Gastroesophageal sphincter (tissue), 4 donors: ENCODE measurements around the gene ZNF579. TPM values are rescaled to one million over a fixed set of nuclear protein-coding genes. Genes with fewer than 3 reads are reported as not detected.
A peak's percentile ranks its signal among the peaks of the same experiment; 100 is the strongest.

Experiments used
- ATAC-seq: fragments of 150-250 bp; one replicate; pipeline ENCODE4 v1.9.1; 2016; ENCODE audit warnings: mild to moderate bottlenecking, moderate library complexity
- H3K27ac ChIP-seq, 4 donors: fragments of 200-600 bp; sonication (generic) in 3 of 4; 1 replicate in 3 of 4; 2 replicates in 1 of 4; pipeline ENCODE4 v1.5.1; 2016 to 2019
- H3K27me3 ChIP-seq: fragments of 200-600 bp; sonication (generic); one replicate; pipeline ENCODE4 v1.5.1; 2019
- H3K36me3 ChIP-seq, 2 donors: fragments of 200-600 bp; sonication (generic); one replicate each; pipeline ENCODE4 v1.5.1; 2019; ENCODE audit warnings: control low read depth in 1 of 2
- H3K4me1 ChIP-seq, 3 donors: fragments of 200-600 bp; sonication (generic); 1 replicate in 2 of 3; 2 replicates in 1 of 3; pipeline ENCODE4 v1.5.1; 2016 to 2019; ENCODE audit warnings: control low read depth in 2 of 3
- H3K4me3 ChIP-seq, 2 donors: fragments of 200-600 bp; sonication (generic); one replicate each; pipeline ENCODE4 v1.5.1; 2019; ENCODE audit warnings: mild to moderate bottlenecking in 1 of 2, moderate library complexity in 1 of 2
- H3K9me3 ChIP-seq, 3 donors: fragments of 200-600 bp; sonication (generic); one replicate each; pipeline ENCODE4 v1.5.1; 2017 to 2019; ENCODE audit warnings: control low read depth in 2 of 3
- EP300 ChIP-seq: sonication (generic); formaldehyde crosslinking; IDR thresholded peaks from one replicate; pipeline ENCODE4 v1.6.1; 2017; ENCODE audit warnings: antibody characterized with exemption, mild to moderate bottlenecking
- POLR2A ChIP-seq, 2 donors: fragments of 450-650 bp; IDR thresholded peaks; one replicate each; pipeline ENCODE4 v1.6.1; 2017; ENCODE audit warnings: antibody characterized with exemption in 2 of 2, mild to moderate bottlenecking in 2 of 2, moderate library complexity in 1 of 2
- POLR2AphosphoS5 ChIP-seq: sonication (generic); formaldehyde crosslinking; IDR thresholded peaks from one replicate; pipeline ENCODE4 v1.6.1; 2017; ENCODE audit warnings: antibody characterized with exemption
- WGBS, 2 donors: methylation state at CpG; one replicate each; pipeline ENCODE4 v1.1.5; 2018; ENCODE audit warnings: low coverage in 1 of 2; 5-methylcytosine and 5-hydroxymethylcytosine counted together
- total RNA-seq, 4 donors: library from RNA; depleted of rRNA; stranded (reverse); fragments of >200 nt; gene quantifications; one replicate each; pipeline ENCODE4 v1.1.0, GENCODE V29; 2016
- TF ChIP-seq, protein P1 (sequence below), 4 experiments: fragments of 200-600 bp in 2 of 4; fragments of 450-650 bp in 2 of 4; sonication (generic) in 1 of 4; IDR thresholded peaks; one replicate each; pipeline ENCODE4 v1.5.1; 2017 to 2019; ENCODE audit warnings: antibody characterized with exemption in 4 of 4, mild to moderate bottlenecking in 2 of 4, moderate library complexity in 2 of 4

Gene ZNF579
- total RNA-seq, 4 donors from 2014 or later = 2.8 to 6.9 (median 3.9) TPM

DNA sequence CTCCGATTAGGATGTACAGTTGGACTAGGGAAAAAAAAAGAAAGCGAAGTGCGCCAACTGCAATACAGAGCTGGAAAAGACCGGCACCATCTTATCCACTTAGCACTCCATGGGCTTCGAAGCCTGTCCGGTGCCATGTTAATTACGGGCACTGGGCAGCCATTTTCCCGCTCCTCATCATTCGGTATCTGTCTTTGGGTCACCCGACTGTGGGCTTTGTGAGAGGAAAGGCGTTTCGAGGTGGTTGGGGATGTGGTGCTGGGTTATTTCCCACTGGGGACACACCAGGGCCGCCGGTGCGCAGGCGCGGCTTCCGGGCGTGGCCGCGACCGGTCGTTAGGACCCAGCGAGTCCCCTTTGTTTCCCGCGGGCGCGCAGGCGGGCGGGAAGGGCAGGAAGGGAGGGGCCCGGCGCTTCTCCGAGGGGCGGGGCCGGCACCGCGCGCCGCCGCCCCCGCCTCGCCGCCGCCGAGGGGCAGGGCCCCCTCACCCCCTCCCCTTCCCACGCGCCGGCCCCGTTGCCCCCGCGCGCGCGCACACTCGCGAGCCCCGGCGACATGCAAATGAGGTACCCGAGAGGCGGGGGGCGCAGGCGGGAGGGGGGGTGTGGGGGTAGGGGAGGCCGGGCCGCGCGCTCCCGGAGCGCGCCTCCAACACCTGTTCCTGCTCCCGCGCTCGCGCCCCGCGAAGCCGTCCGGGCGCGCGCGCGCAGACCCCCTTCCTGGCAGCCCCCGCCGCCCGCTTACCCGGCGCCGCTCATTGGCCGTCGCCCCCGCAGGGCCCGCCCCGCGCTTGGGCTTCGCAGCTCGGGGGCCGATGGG is 19.4 kb upstream of the ZNF579 start, which contains the start of gene ZNF524:
TSS of gene ZNF524 (plus strand) at position 447 of the 820 bp plus-strand sequence. CDS start 1,825 bp downstream, outside the sequence.
- Histone ChIP-seq H3K4me1 (peaks cover 0 to 35% (median 12%) of the 10 kb centered on the region in 3 donors), H3K4me3 (peak within 1 kb of the TSS; percentile 49 to 70), H3K36me3 (peaks cover 0 to 37% of the 10 kb centered on the region in 2 donors), H3K27ac (peak within 1 kb of the TSS; percentile 93 to 99 (median 96)), H3K27me3 (no peaks in the 10 kb centered on the region), H3K9me3 (no peaks in the 10 kb centered on the region)
- peak; percentile 78 for ATAC-seq
- no peak for TF ChIP-seq EP300
- no peak for TF ChIP-seq POLR2A (IDR thresholded peaks at IDR 0.05)
- TF ChIP-seq, protein P1, sequence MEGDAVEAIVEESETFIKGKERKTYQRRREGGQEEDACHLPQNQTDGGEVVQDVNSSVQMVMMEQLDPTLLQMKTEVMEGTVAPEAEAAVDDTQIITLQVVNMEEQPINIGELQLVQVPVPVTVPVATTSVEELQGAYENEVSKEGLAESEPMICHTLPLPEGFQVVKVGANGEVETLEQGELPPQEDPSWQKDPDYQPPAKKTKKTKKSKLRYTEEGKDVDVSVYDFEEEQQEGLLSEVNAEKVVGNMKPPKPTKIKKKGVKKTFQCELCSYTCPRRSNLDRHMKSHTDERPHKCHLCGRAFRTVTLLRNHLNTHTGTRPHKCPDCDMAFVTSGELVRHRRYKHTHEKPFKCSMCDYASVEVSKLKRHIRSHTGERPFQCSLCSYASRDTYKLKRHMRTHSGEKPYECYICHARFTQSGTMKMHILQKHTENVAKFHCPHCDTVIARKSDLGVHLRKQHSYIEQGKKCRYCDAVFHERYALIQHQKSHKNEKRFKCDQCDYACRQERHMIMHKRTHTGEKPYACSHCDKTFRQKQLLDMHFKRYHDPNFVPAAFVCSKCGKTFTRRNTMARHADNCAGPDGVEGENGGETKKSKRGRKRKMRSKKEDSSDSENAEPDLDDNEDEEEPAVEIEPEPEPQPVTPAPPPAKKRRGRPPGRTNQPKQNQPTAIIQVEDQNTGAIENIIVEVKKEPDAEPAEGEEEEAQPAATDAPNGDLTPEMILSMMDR (IDR thresholded peaks at IDR 0.05) = peak in 1 of 4 experiments; percentile 10
- peak; percentile 34 for TF ChIP-seq POLR2AphosphoS5
- WGBS, 2 donors = 0 to 1% methylated on average over 3 to 11 of the region's 97 CpGs

DNA sequence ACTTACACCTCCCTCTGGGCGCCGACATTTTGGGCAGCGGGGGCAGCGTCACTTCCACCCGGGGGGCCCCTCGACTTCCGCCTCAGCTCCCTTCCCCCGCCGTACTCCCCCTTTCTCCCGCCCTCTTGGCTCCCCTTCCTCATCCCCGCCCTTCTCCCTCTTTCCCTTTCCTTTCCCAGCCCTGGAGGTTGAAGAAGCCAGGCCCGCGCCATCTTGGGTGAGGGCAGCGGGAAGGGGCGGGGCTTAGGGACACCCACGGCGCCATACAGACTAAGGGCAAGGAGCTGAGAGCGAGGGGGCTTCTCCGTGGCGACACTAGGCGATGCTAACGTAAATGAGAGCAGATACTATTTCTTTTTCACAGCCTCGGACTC is 18.8 kb upstream of the ZNF579 start, which contains the start of gene FIZ1:
TSS of gene FIZ1 (minus strand) at position 50 of the 374 bp plus-strand sequence. CDS start 1,652 bp downstream, outside the sequence.
- Histone ChIP-seq H3K4me1 (peaks cover 0 to 29% (median 7%) of the 10 kb centered on the region in 3 donors), H3K27ac (peak within 1 kb of the TSS; percentile 93 to 99 (median 96)), H3K4me3 (peak within 1 kb of the TSS; percentile 49 to 70), H3K27me3 (no peaks in the 10 kb centered on the region), H3K9me3 (no peaks in the 10 kb centered on the region), H3K36me3 (peaks cover 0 to 42% of the 10 kb centered on the region in 2 donors)
- WGBS, 2 donors = 0% methylated on average over 3 to 7 of the region's 23 CpGs
- TF ChIP-seq EP300 = no peak
- TF ChIP-seq POLR2A (IDR thresholded peaks at IDR 0.05) = no peak
- TF ChIP-seq, protein P1 (IDR thresholded peaks at IDR 0.05) = no peak
- TF ChIP-seq POLR2AphosphoS5 = peak; percentile 78
- ATAC-seq = peak; percentile 91

DNA sequence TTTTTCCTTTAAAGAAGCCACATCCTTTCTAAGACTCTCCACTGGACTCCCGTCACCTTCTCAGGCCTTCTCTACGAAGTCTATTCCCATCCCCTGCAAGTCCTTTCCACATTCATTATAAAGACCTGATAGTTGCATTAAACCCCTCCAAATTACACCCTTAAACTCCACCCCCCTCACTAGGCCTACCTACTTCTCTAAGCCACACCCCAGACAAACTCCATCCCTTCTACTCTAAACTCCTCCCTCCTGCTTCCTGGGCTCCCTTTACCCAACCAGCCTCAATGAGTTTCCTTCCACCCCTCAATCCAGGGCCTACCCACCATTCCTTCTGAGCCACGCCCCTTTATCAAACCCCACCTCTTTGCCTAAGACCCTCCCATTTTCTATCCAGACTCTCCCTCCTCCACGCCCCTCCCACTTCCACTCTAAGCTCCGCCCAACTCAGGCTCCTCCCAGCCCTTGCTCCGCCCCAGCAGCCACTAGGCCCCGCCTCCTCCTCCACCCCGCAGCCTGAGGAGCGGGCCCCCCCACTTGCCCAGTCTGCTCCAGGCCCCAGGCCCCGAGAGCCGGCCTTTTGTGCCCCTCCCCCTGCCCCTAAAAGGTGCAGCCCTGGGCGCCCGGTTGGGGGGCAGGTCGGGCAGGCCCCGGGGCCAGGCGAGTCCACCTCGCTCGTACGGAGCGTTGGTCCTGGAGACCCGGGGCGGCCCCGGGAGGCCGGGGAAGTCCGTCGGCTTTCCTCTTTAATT is 18.2 kb upstream of the ZNF579 start:
- peak; percentile 77 for ATAC-seq
- peaks cover 0 to 42% of the 10 kb centered on the region in 2 donors for H3K36me3 ChIP-seq
- peak overlapping the region; percentile 93 to 99 (median 96) for H3K27ac ChIP-seq
- peaks cover 0 to 23% (median 6%) of the 10 kb centered on the region in 3 donors for H3K4me1 ChIP-seq
- H3K9me3 ChIP-seq = no peaks in the 10 kb centered on the region
- peak overlapping the region; percentile 49 to 70 for H3K4me3 ChIP-seq
- no peak for TF ChIP-seq EP300
- TF ChIP-seq, protein P1 (IDR thresholded peaks at IDR 0.05) = no peak
- peak in 1 of 2 donors; percentile 42 for TF ChIP-seq POLR2A (IDR thresholded peaks at IDR 0.05)
- TF ChIP-seq POLR2AphosphoS5 = no peak
- WGBS, 2 donors = 7 to 13% methylated on average over 8 to 14 of the region's 26 CpGs
- no peaks in the 10 kb centered on the region for H3K27me3 ChIP-seq

DNA sequence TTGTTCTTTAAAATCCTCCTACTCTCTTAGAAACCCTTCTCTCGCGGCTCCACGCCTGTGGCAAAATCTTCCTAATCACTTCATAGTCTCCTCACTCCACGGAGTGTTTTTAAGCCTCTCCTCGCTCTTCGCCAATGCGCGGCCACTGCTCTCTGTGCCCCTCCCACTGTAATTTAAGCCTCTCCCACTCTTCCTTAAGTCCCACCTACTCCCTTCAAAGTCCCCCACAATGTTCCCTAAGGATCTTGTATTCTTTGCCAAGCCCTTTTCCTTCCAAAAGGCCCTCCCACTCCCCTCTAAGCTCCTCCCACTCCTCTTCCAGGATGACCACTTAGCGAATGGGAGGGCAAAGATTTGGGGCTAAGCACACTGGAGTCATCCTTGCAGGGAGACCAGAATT is 17.4 kb upstream of the ZNF579 start:
- H3K4me1 ChIP-seq = peaks cover 0 to 21% (median 6%) of the 10 kb centered on the region in 3 donors
- peak overlapping the region in 3 of 4 donors; percentile 94 to 99 (median 98) for H3K27ac ChIP-seq
- TF ChIP-seq POLR2A (IDR thresholded peaks at IDR 0.05) (no peak), POLR2AphosphoS5 (no peak), EP300 (no peak)
- TF ChIP-seq, protein P1 (IDR thresholded peaks at IDR 0.05) = no peak
- H3K4me3 ChIP-seq = no peak overlapping the region
- H3K9me3 ChIP-seq = no peaks in the 10 kb centered on the region
- no peak for ATAC-seq
- 82 to 83% methylated on average over 7 to 8 of the region's 9 CpGs for WGBS, 2 donors
- no peaks in the 10 kb centered on the region for H3K27me3 ChIP-seq
- peaks cover 0 to 48% of the 10 kb centered on the region in 2 donors for H3K36me3 ChIP-seq
